HEK293T (cell line): ENCODE measurements around the gene SPATA20.

Source experiments
- ARNT ChIP-seq: fragments of 450-650 bp; IDR thresholded peaks from 2 replicates; pipeline ENCODE4 v1.6.1; 2017; ENCODE audit warnings: mild to moderate bottlenecking
- HDGF ChIP-seq: fragments of 450-650 bp; IDR thresholded peaks from 2 replicates; pipeline ENCODE4 v1.6.1; 2017; ENCODE audit warnings: antibody characterized with exemption, borderline replicate concordance
- L3MBTL2 ChIP-seq: fragments of 450-650 bp; conservative IDR thresholded peaks from 2 replicates; pipeline ENCODE4 v1.6.1; 2016; ENCODE audit warnings: mild to moderate bottlenecking
- PKNOX1 ChIP-seq: fragments of 450-650 bp; IDR thresholded peaks from 2 replicates; pipeline ENCODE4 v1.6.1; 2016
- SP1 ChIP-seq: fragments of 450-650 bp; IDR thresholded peaks from 2 replicates; pipeline ENCODE4 v1.6.1; 2017

- TF ChIP-seq SP1 (no peak), ARNT (no peak), HDGF (no peak), L3MBTL2 (no peak), PKNOX1 (no peak)
These were observed 56.4 kb downstream of the SPATA20 start for GRCh38 chr17:50603340-50603739.
